ENCODE data around the gene LGALS16. TPM values are rescaled to one million over a fixed set of nuclear protein-coding genes. Genes with fewer than 3 reads are reported as not detected.

The LGALS16 gene
- total and polyA plus RNA-seq, 2 donors (not counting 3 experiments of a cell fraction or from before 2014, with no cell fraction given), result not detected

DNA sequence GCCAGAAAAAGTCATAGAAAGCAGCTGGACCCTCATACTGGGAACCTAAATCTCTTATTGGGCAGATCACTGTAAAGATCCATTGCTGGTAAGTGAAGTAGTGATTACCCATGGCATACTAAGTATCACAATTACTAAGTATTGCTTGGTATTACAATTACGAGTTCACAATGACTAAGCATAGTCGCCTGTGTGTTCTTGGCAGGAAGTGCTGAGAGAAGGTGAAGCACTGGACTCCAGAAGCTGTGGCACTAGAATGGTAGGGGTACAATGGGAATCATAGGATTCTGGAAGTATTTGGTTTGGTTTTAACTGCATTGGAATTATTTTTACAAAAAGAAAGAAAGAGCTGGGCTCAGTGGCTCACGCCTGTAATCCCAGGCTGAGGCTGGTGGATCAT lies 20.3 kb downstream of the LGALS16 start:
- H3K9me1 ChIP-seq (replicated peaks; ENCODE audit: control insufficient read depth, extremely low read depth, insufficient read depth, low read length), result no peaks in the 10 kb centered on the region
- CTCF ChIA-PET, result interaction anchor here (1.2 kb wide), 1 partner anchor 125 kb away, joined by 4 read pairs; no protein-coding TSS in a partner anchor
- peaks cover 3 to 5% of the 10 kb centered on the region in 2 experiments for H3K27me3 ChIP-seq (ENCODE audit: control insufficient read depth in 2 of 2, insufficient read depth in 2 of 2, low read length in 2 of 2)
- H3K4me2 ChIP-seq (ENCODE audit: insufficient read depth, low read length), result no peak overlapping the region
- H4K20me1 ChIP-seq (replicated peaks; ENCODE audit: control insufficient read depth, extremely low read depth, insufficient read depth, low read length), result no peaks in the 10 kb centered on the region
- H3K79me2 ChIP-seq (ENCODE audit: control insufficient read depth, insufficient read depth, low read length), result no peaks in the 10 kb centered on the region
- no peak overlapping the region for H3K4me3 ChIP-seq (replicated peaks in 1 of 3; ENCODE audit: insufficient read depth in 1 of 3, low read depth in 1 of 3, low read length in 3 of 3)
- POLR2A ChIA-PET, result no interaction called here
- no peak overlapping the region for H3K27ac ChIP-seq (ENCODE audit: insufficient read depth, low read depth, low read length)
- TF ChIP-seq POLR2A (IDR thresholded peaks at IDR 0.05; ENCODE audit: low read depth, low read length), result no peak
- TF ChIP-seq GATA2 (IDR thresholded peaks at IDR 0.05; ENCODE audit: insufficient read depth, insufficient read length, low read depth, low read length), result no peak
- no peak for TF ChIP-seq POLR2AphosphoS5 (IDR thresholded peaks at IDR 0.05; ENCODE audit: insufficient read depth, low read depth, low read length)
- no peak for TF ChIP-seq FOS (IDR thresholded peaks at IDR 0.05; ENCODE audit: borderline replicate concordance, insufficient read depth, low read length)
- no peak for TF ChIP-seq MYC (IDR thresholded peaks at IDR 0.05; ENCODE audit: low read depth, low read length)
- no peak for TF ChIP-seq EZH2 (IDR thresholded peaks at IDR 0.05; ENCODE audit: borderline replicate concordance, low read depth, low read length, severe bottlenecking)
- TF ChIP-seq JUN (IDR thresholded peaks at IDR 0.05; ENCODE audit: borderline replicate concordance, insufficient read depth, insufficient read length, low read depth), result no peak
- TF ChIP-seq, protein P1, sequence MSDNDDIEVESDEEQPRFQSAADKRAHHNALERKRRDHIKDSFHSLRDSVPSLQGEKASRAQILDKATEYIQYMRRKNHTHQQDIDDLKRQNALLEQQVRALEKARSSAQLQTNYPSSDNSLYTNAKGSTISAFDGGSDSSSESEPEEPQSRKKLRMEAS (IDR thresholded peaks at IDR 0.05; ENCODE audit: insufficient read depth, insufficient read length), result no peak
- DNase-seq (ENCODE audit: low read depth, low spot score) (no peak), FAIRE-seq (no peak)
- H3K4me1 ChIP-seq (ENCODE audit: control insufficient read depth, extremely low read depth, insufficient read depth, low read length), result no peaks in the 10 kb centered on the region
- no peaks in the 10 kb centered on the region for H3K9me3 ChIP-seq (replicated peaks; ENCODE audit: control insufficient read depth, insufficient read depth, low read length)
- no peak overlapping the region for H2AFZ ChIP-seq (ENCODE audit: low read depth, low read length)
- intact Hi-C loops (cut with micrococcal nuclease) (no loop called here), dilution Hi-C loops (cut with MboI; ENCODE audit: extremely low pct_ligation_motif_present, low sequenced_read_pairs) (loop anchor here (10.0 kb wide), 1 partner anchor 111 kb away; no protein-coding TSS in a partner anchor)
- BruUV-seq (replicated peaks), result no TSS peak
- H3K36me3 ChIP-seq (ENCODE audit: control insufficient read depth in 2 of 2, extremely low read depth in 1 of 2, insufficient read depth in 2 of 2, low read length in 2 of 2), result no peaks in the 10 kb centered on the region
- H3K9ac ChIP-seq (replicated peaks; ENCODE audit: extremely low read depth, insufficient read depth, low read length), result no peak overlapping the region

All from endothelial cell of umbilical vein (primary cell).